HL-60 (cell line): ENCODE data around the gene NDUFA6.

Source experiments
- DNase-seq, 2 experiments: peaks; one replicate each; pipeline ENCODE4 v3.0.0-alpha.2; 2010 to 2020; ENCODE audit warnings: low read depth in 1 of 2, low spot score in 1 of 2
- H3K27ac ChIP-seq: fragments of 250-450 bp; sonication (Bioruptor Pico); replicated peaks from 2 replicates; pipeline ENCODE4 v1.5.1; 2020; ENCODE audit warnings: mild to moderate bottlenecking, moderate library complexity
- H3K27me3 ChIP-seq: fragments of 250-450 bp; sonication (Bioruptor Pico); 2 replicates; pipeline ENCODE4 v1.5.1; 2021; ENCODE audit warnings: mild to moderate bottlenecking, moderate library complexity; ENCODE audit not compliant: insufficient read depth, poor library complexity, severe bottlenecking
- H3K4me3 ChIP-seq: replicated peaks from 2 replicates; pipeline ENCODE4 v1.5.1; 2011; ENCODE audit warnings: mild to moderate bottlenecking, control low read depth, low read length; ENCODE audit not compliant: insufficient read depth
- CTCF ChIP-seq: IDR thresholded peaks from one replicate; pipeline ENCODE4 v1.5.1; 2011; ENCODE audit warnings: low read length, control low read depth, inconsistent platforms; ENCODE audit not compliant: insufficient read depth
- GABPA ChIP-seq: IDR thresholded peaks from 2 replicates; pipeline ENCODE4 v1.6.1; 2012; ENCODE audit warnings: low read depth
- POLR2AphosphoS5 ChIP-seq: IDR thresholded peaks from 2 replicates; pipeline ENCODE4 v1.6.1; 2012; ENCODE audit warnings: low read depth
- REST ChIP-seq: IDR thresholded peaks from 2 replicates; pipeline ENCODE4 v1.6.1; 2012; ENCODE audit warnings: low read depth; ENCODE audit not compliant: insufficient replicate concordance
- SPI1 ChIP-seq: IDR thresholded peaks from 2 replicates; pipeline ENCODE4 v1.6.1; 2012; ENCODE audit warnings: low read depth, mild to moderate bottlenecking, borderline replicate concordance

The NDUFA6 gene

GRCh38 chr22:42066126-42066761 lies 24.3 kb downstream of the NDUFA6 start:
- Histone ChIP-seq H3K4me3 (no peak overlapping the region), H3K27ac (no peak overlapping the region), H3K27me3 (no peaks in the 10 kb centered on the region)
- no peak for DNase-seq
- no peak for TF ChIP-seq REST
- no peak for TF ChIP-seq CTCF
- no peak for TF ChIP-seq POLR2AphosphoS5

GRCh38 chr22:42065438-42066125 lies 25.0 kb downstream of the NDUFA6 start:
- no peak for DNase-seq
- Histone ChIP-seq H3K4me3 (no peak overlapping the region), H3K27ac (no peak overlapping the region), H3K27me3 (no peaks in the 10 kb centered on the region)
- TF ChIP-seq REST, result no peak
- no peak for TF ChIP-seq POLR2AphosphoS5

- Histone ChIP-seq H3K27ac (no peak overlapping the region), H3K4me3 (no peak overlapping the region), H3K27me3 (no peaks in the 10 kb centered on the region)
- TF ChIP-seq POLR2AphosphoS5, result no peak
- TF ChIP-seq GABPA, result no peak
- TF ChIP-seq SPI1, result no peak
- TF ChIP-seq CTCF, result no peak
- no peak for TF ChIP-seq REST
- DNase-seq, result no peak
Observed at GRCh38 chr22:42064629-42065028, 25.9 kb downstream of the NDUFA6 start.
